Activated CD4-positive, alpha-beta T cell treated with anti-CD3 and anti-CD28 coated beads, Interleukin-2, amount 50 U/mL, for 48 hours (primary cell): ENCODE data around the gene UPK2.
"Not testable (repeated sequence)": the region's sequence is repeated elsewhere in the genome, so short reads cannot be mapped to it uniquely, and the experiment has no call there.

Experiments used
- DNase-seq, 2 experiments: peaks; one replicate each; pipeline ENCODE4 v3.0.0-alpha.2; 2020

UPK2 gene

GRCh38 chr11:118939404-118939915 lies 16.6 kb upstream of the UPK2 start:
- no peak for DNase-seq

GRCh38 chr11:118939953-118940598 lies 16.0 kb upstream of the UPK2 start:
- peak; percentile 69 to 75 for DNase-seq

- no peak for DNase-seq
Observed at GRCh38 chr11:118947091-118947490, 9.0 kb upstream of the UPK2 start.

GRCh38 chr11:118948000-118948399 lies 8.1 kb upstream of the UPK2 start:
- no peak for DNase-seq

GRCh38 chr11:118953265-118953664 lies 2.8 kb upstream of the UPK2 start:
- no peak for DNase-seq

- DNase-seq, result not testable (repeated sequence)
Observed at GRCh38 chr11:118953976-118954375, 2.1 kb upstream of the UPK2 start.

- DNase-seq, result no peak
Observed at GRCh38 chr11:118956847-118957469, 860 bp downstream of the UPK2 start.

GRCh38 chr11:118957549-118957948 lies 1.5 kb downstream of the UPK2 start:
- no peak for DNase-seq

GRCh38 chr11:118957968-118958367 lies 1.9 kb downstream of the UPK2 start:
- no peak for DNase-seq

GRCh38 chr11:118958577-118958976 lies 2.5 kb downstream of the UPK2 start:
- no peak for DNase-seq

GRCh38 chr11:118961189-118961588 lies 5.1 kb downstream of the UPK2 start:
- DNase-seq, result no peak

GRCh38 chr11:118961591-118961990 lies 5.5 kb downstream of the UPK2 start:
- DNase-seq, result no peak

GRCh38 chr11:118969508-118969907 lies 13.4 kb downstream of the UPK2 start:
- not testable (repeated sequence) for DNase-seq

GRCh38 chr11:118971646-118972045 lies 15.5 kb downstream of the UPK2 start, which contains the start of gene FOXR1:
TSS of gene FOXR1 (plus strand) at chr11:118971761. CDS start at chr11:118971932, 171 bp downstream.
- no peak for DNase-seq

- DNase-seq, result no peak
Observed at GRCh38 chr11:118973985-118974384, 17.9 kb downstream of the UPK2 start.

- no peak for DNase-seq
Observed at GRCh38 chr11:118975771-118976709, 19.9 kb downstream of the UPK2 start.

- no peak for DNase-seq
Observed at GRCh38 chr11:118979434-118979833, 23.3 kb downstream of the UPK2 start.

- no peak for DNase-seq
Observed at GRCh38 chr11:118980191-118980881, 24.2 kb downstream of the UPK2 start.

GRCh38 chr11:118984337-118984736 lies 28.2 kb downstream of the UPK2 start:
- not testable (repeated sequence) for DNase-seq

GRCh38 chr11:118984825-118985224 lies 28.7 kb downstream of the UPK2 start:
- DNase-seq, result no peak

GRCh38 chr11:118988280-118988679 lies 32.2 kb downstream of the UPK2 start:
- DNase-seq, result no peak

- not testable (repeated sequence) for DNase-seq
Observed at GRCh38 chr11:118991486-118992038, 35.5 kb downstream of the UPK2 start.
